ENCODE data around the gene MYO3B.
"Not testable (repeated sequence)": the region's sequence is repeated elsewhere in the genome, so short reads cannot be mapped to it uniquely, and the experiment has no call there.

Gene MYO3B

GRCh38 chr2:170276925-170277629 lies 99.1 kb downstream of the MYO3B start:
- no peaks in the 10 kb centered on the region; the same call in 1 of the 2 replicates for H3K27me3 ChIP-seq (replicated peaks; ENCODE audit: control insufficient read depth, insufficient read depth, low read length)
- TF ChIP-seq, protein P1, sequence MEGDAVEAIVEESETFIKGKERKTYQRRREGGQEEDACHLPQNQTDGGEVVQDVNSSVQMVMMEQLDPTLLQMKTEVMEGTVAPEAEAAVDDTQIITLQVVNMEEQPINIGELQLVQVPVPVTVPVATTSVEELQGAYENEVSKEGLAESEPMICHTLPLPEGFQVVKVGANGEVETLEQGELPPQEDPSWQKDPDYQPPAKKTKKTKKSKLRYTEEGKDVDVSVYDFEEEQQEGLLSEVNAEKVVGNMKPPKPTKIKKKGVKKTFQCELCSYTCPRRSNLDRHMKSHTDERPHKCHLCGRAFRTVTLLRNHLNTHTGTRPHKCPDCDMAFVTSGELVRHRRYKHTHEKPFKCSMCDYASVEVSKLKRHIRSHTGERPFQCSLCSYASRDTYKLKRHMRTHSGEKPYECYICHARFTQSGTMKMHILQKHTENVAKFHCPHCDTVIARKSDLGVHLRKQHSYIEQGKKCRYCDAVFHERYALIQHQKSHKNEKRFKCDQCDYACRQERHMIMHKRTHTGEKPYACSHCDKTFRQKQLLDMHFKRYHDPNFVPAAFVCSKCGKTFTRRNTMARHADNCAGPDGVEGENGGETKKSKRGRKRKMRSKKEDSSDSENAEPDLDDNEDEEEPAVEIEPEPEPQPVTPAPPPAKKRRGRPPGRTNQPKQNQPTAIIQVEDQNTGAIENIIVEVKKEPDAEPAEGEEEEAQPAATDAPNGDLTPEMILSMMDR (IDR thresholded peaks at IDR 0.05; ENCODE audit: insufficient read depth, low read length, poor library complexity, severe bottlenecking): no peak
- no peak for DNase-seq (ENCODE audit: extremely low read depth, insufficient read length)
- no peak overlapping the region for H3K4me3 ChIP-seq (replicated peaks; ENCODE audit: low read depth, low read length)
- no peaks in the 10 kb centered on the region for H3K36me3 ChIP-seq (ENCODE audit: control insufficient read depth, insufficient read depth, low read length)

- no peak for DNase-seq (ENCODE audit: extremely low read depth, insufficient read length)
Measured at GRCh38 chr2:170277951-170278350, 100.0 kb downstream of the MYO3B start.

GRCh38 chr2:170279615-170280014 lies 101.7 kb downstream of the MYO3B start:
- not testable (repeated sequence) for H3K27me3 ChIP-seq (replicated peaks; ENCODE audit: control insufficient read depth, insufficient read depth, low read length); DNase-seq (ENCODE audit: extremely low read depth, insufficient read length); H3K4me3 ChIP-seq (replicated peaks; ENCODE audit: low read depth, low read length); H3K36me3 ChIP-seq (ENCODE audit: control insufficient read depth, insufficient read depth, low read length)

More at GRCh38 chr2:170277951-170278350, 100.0 kb downstream of the MYO3B start:
- no peaks in the 10 kb centered on the region; the same call in 1 of the 2 replicates for H3K27me3 ChIP-seq (replicated peaks; ENCODE audit: control insufficient read depth, insufficient read depth, low read length)
- TF ChIP-seq, protein P1 (IDR thresholded peaks at IDR 0.05; ENCODE audit: insufficient read depth, low read length, poor library complexity, severe bottlenecking): no peak
- H3K36me3 ChIP-seq (ENCODE audit: control insufficient read depth, insufficient read depth, low read length): no peaks in the 10 kb centered on the region
- H3K4me3 ChIP-seq (replicated peaks; ENCODE audit: low read depth, low read length): no peak overlapping the region

DNA sequence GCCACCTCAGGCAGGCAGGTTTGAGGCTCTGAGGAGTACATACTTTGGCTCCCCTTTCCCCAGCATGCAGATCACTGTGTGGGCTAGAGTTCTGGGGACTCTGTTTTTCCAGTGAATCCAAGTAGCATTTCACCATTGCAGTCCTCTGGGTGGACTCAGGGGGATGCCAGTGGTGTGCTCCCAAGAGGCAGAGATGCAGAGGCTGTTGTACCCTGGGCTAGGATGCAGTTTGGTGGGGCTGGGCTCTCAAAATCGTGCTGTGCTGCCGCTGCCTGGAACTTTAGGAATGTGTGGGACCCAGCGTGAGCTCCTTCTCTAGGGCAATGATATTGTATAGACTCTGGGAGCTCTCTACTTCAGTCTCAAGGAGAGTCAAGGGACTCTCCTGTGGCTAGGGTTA lies 104.9 kb downstream of the MYO3B start:
- no peaks in the 10 kb centered on the region for H3K27me3 ChIP-seq (replicated peaks; ENCODE audit: control insufficient read depth, insufficient read depth, low read length)
- no peaks in the 10 kb centered on the region for H3K36me3 ChIP-seq (ENCODE audit: control insufficient read depth, insufficient read depth, low read length)
- DNase-seq (ENCODE audit: extremely low read depth, insufficient read length): no peak
- TF ChIP-seq, protein P1 (IDR thresholded peaks at IDR 0.05; ENCODE audit: insufficient read depth, low read length, poor library complexity, severe bottlenecking): no peak
- no peak overlapping the region for H3K4me3 ChIP-seq (replicated peaks; ENCODE audit: low read depth, low read length)

DNA sequence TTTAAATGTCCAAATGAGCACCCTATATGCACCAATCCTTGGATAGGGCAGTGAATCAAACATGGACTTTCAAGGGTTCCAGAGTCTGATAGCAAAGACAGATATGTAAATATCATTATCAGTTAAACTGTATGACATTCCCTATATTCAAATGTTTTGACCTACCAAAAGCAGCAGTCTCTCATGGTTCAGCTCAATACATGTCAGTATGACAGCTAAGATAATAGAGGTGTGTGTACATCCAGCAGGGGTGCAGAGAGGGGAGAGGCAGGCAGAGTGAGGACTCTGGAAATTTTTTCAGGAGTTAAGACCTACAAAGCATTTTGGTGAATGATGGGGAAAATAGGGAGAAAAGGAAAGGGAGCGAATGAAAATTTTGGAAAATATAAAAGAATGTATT lies 106.3 kb downstream of the MYO3B start:
- no peak for DNase-seq (ENCODE audit: extremely low read depth, insufficient read length)
- Histone ChIP-seq H3K27me3 (replicated peaks; ENCODE audit: control insufficient read depth, insufficient read depth, low read length) (no peaks in the 10 kb centered on the region), H3K4me3 (replicated peaks; ENCODE audit: low read depth, low read length) (no peak overlapping the region), H3K36me3 (ENCODE audit: control insufficient read depth, insufficient read depth, low read length) (no peaks in the 10 kb centered on the region)
- TF ChIP-seq, protein P1 (IDR thresholded peaks at IDR 0.05; ENCODE audit: insufficient read depth, low read length, poor library complexity, severe bottlenecking): no peak

GRCh38 chr2:170288859-170289258 lies 110.9 kb downstream of the MYO3B start:
- Histone ChIP-seq H3K4me3 (replicated peaks; ENCODE audit: low read depth, low read length) (no peak overlapping the region), H3K36me3 (ENCODE audit: control insufficient read depth, insufficient read depth, low read length) (no peaks in the 10 kb centered on the region), H3K27me3 (replicated peaks; ENCODE audit: control insufficient read depth, insufficient read depth, low read length) (no peaks in the 10 kb centered on the region)
- TF ChIP-seq, protein P1 (IDR thresholded peaks at IDR 0.05; ENCODE audit: insufficient read depth, low read length, poor library complexity, severe bottlenecking): no peak
- no peak for DNase-seq (ENCODE audit: extremely low read depth, insufficient read length)
